GM18508 (cell line): ENCODE data around the gene INTS4.
"Not testable (repeated sequence)": the region's sequence is repeated elsewhere in the genome, so short reads cannot be mapped to it uniquely, and the experiment has no call there.

ENCODE experiments used
- ATAC-seq: cut with Tn5 transposase; IDR thresholded peaks from one replicate; pipeline ENCODE4 v1.9.1; 2021; ENCODE audit warnings: moderate number of reproducible peaks; ENCODE audit not compliant: insufficient read depth, unreplicated experiment

Gene INTS4

GRCh38 chr11:78027759-78028158 lies 33.3 kb upstream of the INTS4 start:
- ATAC-seq: no peak

- no peak for ATAC-seq
Observed at GRCh38 chr11:78025378-78025777, 30.9 kb upstream of the INTS4 start.

GRCh38 chr11:78023426-78023825 lies 29.0 kb upstream of the INTS4 start:
- ATAC-seq: no peak

- ATAC-seq: no peak
Observed at GRCh38 chr11:78022397-78023396, 28.2 kb upstream of the INTS4 start, which contains the start of gene KCTD14. Gene KCTD14, minus strand, starts transcription at chr11:78023276. Its CDS starts 27 bp downstream, at chr11:78023249.

GRCh38 chr11:78021611-78022010 lies 27.1 kb upstream of the INTS4 start:
- ATAC-seq: no peak

GRCh38 chr11:78020246-78020645 lies 25.8 kb upstream of the INTS4 start:
- ATAC-seq: no peak

- no peak for ATAC-seq
Observed at GRCh38 chr11:78019808-78020207, 25.3 kb upstream of the INTS4 start.

GRCh38 chr11:78015878-78016277 lies 21.4 kb upstream of the INTS4 start:
- no peak for ATAC-seq

- ATAC-seq: not testable (repeated sequence)
Observed at GRCh38 chr11:78014937-78015520, 20.6 kb upstream of the INTS4 start.

GRCh38 chr11:78011301-78011700 lies 16.8 kb upstream of the INTS4 start:
- no peak for ATAC-seq

- no peak for ATAC-seq
Observed at GRCh38 chr11:78010755-78011154, 16.3 kb upstream of the INTS4 start.

- no peak for ATAC-seq
Observed at GRCh38 chr11:78010304-78010703, 15.8 kb upstream of the INTS4 start.

- no peak for ATAC-seq
Observed at GRCh38 chr11:78009062-78009461, 14.6 kb upstream of the INTS4 start.

- no peak for ATAC-seq
Observed at GRCh38 chr11:78000193-78000592, 5.7 kb upstream of the INTS4 start.

GRCh38 chr11:77999446-78000030 lies 5.1 kb upstream of the INTS4 start:
- no peak for ATAC-seq

GRCh38 chr11:77993902-77994301 lies 566 bp downstream of the INTS4 start:
- no peak for ATAC-seq

- ATAC-seq: no peak
Observed at GRCh38 chr11:77990981-77991380, 3.5 kb downstream of the INTS4 start.

GRCh38 chr11:77986456-77986855 lies 8.0 kb downstream of the INTS4 start:
- ATAC-seq: not testable (repeated sequence)

- no peak for ATAC-seq
Observed at GRCh38 chr11:77981346-77981947, 13.0 kb downstream of the INTS4 start.

- ATAC-seq: no peak
Observed at GRCh38 chr11:77968337-77968736, 26.1 kb downstream of the INTS4 start.

- ATAC-seq: no peak
Observed at GRCh38 chr11:77967753-77968152, 26.7 kb downstream of the INTS4 start.
